Smooth muscle cell (in vitro differentiated cells): ENCODE data around the gene CAMTA1. TPM values are rescaled to one million over a fixed set of nuclear protein-coding genes. Genes with fewer than 3 reads are reported as not detected.

ENCODE experiments used
- DNase-seq: peaks from one replicate; lab custom pipeline; 2025; ENCODE audit not compliant: unreplicated experiment; lab: John Stamatoyannopoulos, UW
- H2AFZ ChIP-seq: fragments of 200-600 bp; sonication (generic); 2 replicates; pipeline ENCODE4 v1.6.0; 2016; ENCODE audit warnings: antibody characterized with exemption, low read depth, mild to moderate bottlenecking
- H3F3A ChIP-seq: fragments of 200-600 bp; sonication (generic); 2 replicates; pipeline ENCODE4 v1.6.0; 2017; ENCODE audit warnings: antibody characterized with exemption, low read depth
- H3K27ac ChIP-seq: fragments of 200-600 bp; sonication (generic); 2 replicates; pipeline ENCODE4 v1.5.1; 2016; ENCODE audit warnings: low read depth, mild to moderate bottlenecking
- H3K27me3 ChIP-seq: fragments of 200-600 bp; sonication (generic); 2 replicates; pipeline ENCODE4 v1.6.1; 2016; ENCODE audit warnings: low read depth, mild to moderate bottlenecking
- H3K36me3 ChIP-seq: fragments of 200-600 bp; sonication (generic); 2 replicates; pipeline ENCODE4 v1.5.1; 2016; ENCODE audit warnings: low read depth
- H3K4me1 ChIP-seq: fragments of 200-600 bp; sonication (generic); 2 replicates; pipeline ENCODE4 v1.5.1; 2016; ENCODE audit warnings: low read depth
- H3K4me2 ChIP-seq: fragments of 200-600 bp; sonication (generic); 2 replicates; pipeline ENCODE4 v1.6.0; 2016; ENCODE audit warnings: mild to moderate bottlenecking
- H3K4me3 ChIP-seq: fragments of 200-600 bp; sonication (generic); 2 replicates; pipeline ENCODE4 v1.5.1; 2016; ENCODE audit warnings: mild to moderate bottlenecking
- H3K79me2 ChIP-seq: fragments of 200-600 bp; sonication (generic); 2 replicates; pipeline ENCODE4 v1.6.0; 2016; ENCODE audit warnings: low read depth, mild to moderate bottlenecking
- H3K9ac ChIP-seq: fragments of 200-600 bp; sonication (generic); 2 replicates; pipeline ENCODE4 v1.6.0; 2016; ENCODE audit warnings: low read depth
- H3K9me3 ChIP-seq: fragments of 200-600 bp; sonication (generic); replicated peaks from 2 replicates; pipeline ENCODE4 v1.5.1; 2016; ENCODE audit warnings: low read depth
- H4K20me1 ChIP-seq: fragments of 200-600 bp; sonication (generic); 2 replicates; pipeline ENCODE4 v1.6.0; 2016; ENCODE audit warnings: low read depth
- CTCF ChIP-seq: fragments of 200-600 bp; sonication (generic); IDR thresholded peaks from 2 replicates; pipeline ENCODE4 v1.5.1; 2017; ENCODE audit warnings: borderline replicate concordance, mild to moderate bottlenecking, antibody characterized with exemption; ENCODE audit not compliant: insufficient read depth, poor library complexity, severe bottlenecking
- WGBS: methylation state at CpG from one replicate; pipeline ENCODE4 v1.1.7; 2016; ENCODE audit warnings: low lambda C conversion rate; 5-methylcytosine and 5-hydroxymethylcytosine counted together
- polyA plus RNA-seq: library from polyadenylated mRNA; unstranded; fragments of >200 nt; fragmentation: Nextera tagmentation; extraction: Ambion mirVana; gene quantifications from 2 replicates; pipeline ENCODE4 v1.2.1, GENCODE V29; 2016
- total RNA-seq: library from RNA; depleted of rRNA; stranded (reverse); fragments of >200 nt; gene quantifications from 2 replicates; pipeline ENCODE4 v1.2.3, GENCODE V29; 2014

Gene CAMTA1
- total and polyA plus RNA-seq, 2 experiments from 2014 or later = 139 to 145 TPM

GRCh38 chr1:6907676-6908434 lies 122.6 kb downstream of the CAMTA1 start:
- Histone ChIP-seq H3K79me2 (no peaks in the 10 kb centered on the region), H3K4me3 (no peak overlapping the region), H3K4me1 (no peaks in the 10 kb centered on the region), H3K27ac (no peak overlapping the region), H3K9me3 (no peaks in the 10 kb centered on the region), H3K27me3 (no peaks in the 10 kb centered on the region), H3F3A (no peaks in the 10 kb centered on the region), H4K20me1 (no peaks in the 10 kb centered on the region), H3K36me3 (no peaks in the 10 kb centered on the region), H2AFZ (no peak overlapping the region), H3K9ac (no peak overlapping the region), H3K4me2 (no peak overlapping the region)
- TF ChIP-seq CTCF = no peak
- DNase-seq = no peak
- WGBS = 94% methylated on average over 21 of the region's 21 CpGs

- Histone ChIP-seq H3K79me2 (no peaks in the 10 kb centered on the region), H3K9me3 (no peaks in the 10 kb centered on the region), H3K27me3 (no peaks in the 10 kb centered on the region), H3K36me3 (no peaks in the 10 kb centered on the region), H3K4me1 (no peaks in the 10 kb centered on the region), H3K4me2 (no peak overlapping the region), H3F3A (no peaks in the 10 kb centered on the region), H4K20me1 (no peaks in the 10 kb centered on the region), H3K27ac (no peak overlapping the region), H3K4me3 (no peak overlapping the region), H3K9ac (no peak overlapping the region), H2AFZ (no peak overlapping the region)
- no peak for DNase-seq
- 98% methylated on average over 5 of the region's 5 CpGs for WGBS
- TF ChIP-seq CTCF = no peak
These were observed 124.1 kb downstream of the CAMTA1 start for GRCh38 chr1:6909401-6909800.

GRCh38 chr1:6909857-6910256 lies 124.6 kb downstream of the CAMTA1 start:
- H3K27ac ChIP-seq = no peak overlapping the region
- no peaks in the 10 kb centered on the region for H3K27me3 ChIP-seq
- H3K4me3 ChIP-seq = no peak overlapping the region
- TF ChIP-seq CTCF = no peak
- no peaks in the 10 kb centered on the region for H3K9me3 ChIP-seq
- no peak for DNase-seq
- H4K20me1 ChIP-seq = no peaks in the 10 kb centered on the region
- no peak overlapping the region for H3K9ac ChIP-seq
- 96% methylated on average over 1 of the region's 1 CpG for WGBS
- H3K36me3 ChIP-seq = no peaks in the 10 kb centered on the region
- no peaks in the 10 kb centered on the region for H3K4me1 ChIP-seq
- no peak overlapping the region for H2AFZ ChIP-seq
- no peak overlapping the region for H3K4me2 ChIP-seq
- H3K79me2 ChIP-seq = no peaks in the 10 kb centered on the region
- H3F3A ChIP-seq = no peaks in the 10 kb centered on the region
